T47D (cell line): ENCODE results near the gene KIF16B.
"Not testable (repeated sequence)": the region's sequence is repeated elsewhere in the genome, so short reads cannot be mapped to it uniquely, and the experiment has no call there.

Experiments
- DNase-seq, 2 experiments: peaks; one replicate each; pipeline versions ENCODE4 v3.0.0 to v3.0.0-alpha.2; 2011 to 2012; ENCODE audit warnings: low read depth in 1 of 2, low spot score in 1 of 2
- JUND ChIP-seq: IDR thresholded peaks from 2 replicates; pipeline ENCODE4 v1.6.1; 2012; ENCODE audit warnings: low read depth
- in situ Hi-C: cut with HindIII; loops from 2 replicates; pipeline ENCODE4 v1.10.0; 2016; ENCODE audit warnings: low sequenced_read_pairs, low pct_unique_long_range_greater_than_20kb

Gene KIF16B

GRCh38 chr20:16607364-16608276 is 34.4 kb upstream of the KIF16B start:
- no peak for DNase-seq
- TF ChIP-seq JUND = no peak
- in situ Hi-C loops = no loop called here

- DNase-seq = no peak
- TF ChIP-seq JUND = no peak
- in situ Hi-C loops = no loop called here
These were observed 33.3 kb upstream of the KIF16B start for GRCh38 chr20:16606468-16607070.

- no peak for TF ChIP-seq JUND
- DNase-seq = no peak
- in situ Hi-C loops = no loop called here
These were observed 27.8 kb upstream of the KIF16B start for GRCh38 chr20:16601047-16601446.

- no peak for TF ChIP-seq JUND
- in situ Hi-C loops = no loop called here
- no peak for DNase-seq
These were observed 26.0 kb upstream of the KIF16B start for GRCh38 chr20:16599257-16599656.

GRCh38 chr20:16596991-16597390 is 23.7 kb upstream of the KIF16B start:
- no peak for TF ChIP-seq JUND
- in situ Hi-C loops = no loop called here
- no peak for DNase-seq

GRCh38 chr20:16596404-16596803 is 23.2 kb upstream of the KIF16B start:
- not testable (repeated sequence) for DNase-seq

GRCh38 chr20:16595376-16595775 is 22.1 kb upstream of the KIF16B start:
- in situ Hi-C loops = no loop called here
- TF ChIP-seq JUND = no peak
- DNase-seq = no peak

More at GRCh38 chr20:16596404-16596803, 23.2 kb upstream of the KIF16B start:
- in situ Hi-C loops = not testable (repeated sequence)

- no peak for TF ChIP-seq JUND
- in situ Hi-C loops = no loop called here
- DNase-seq = no peak
These were observed 16.9 kb upstream of the KIF16B start for GRCh38 chr20:16590041-16590633.

- in situ Hi-C loops = no loop called here
- DNase-seq = no peak
- TF ChIP-seq JUND = no peak
These were observed 16.4 kb upstream of the KIF16B start for GRCh38 chr20:16589623-16590022.

- TF ChIP-seq JUND = no peak
- in situ Hi-C loops = no loop called here
- no peak for DNase-seq
These were observed 15.0 kb upstream of the KIF16B start for GRCh38 chr20:16588241-16588640.

GRCh38 chr20:16587066-16587465 is 13.8 kb upstream of the KIF16B start:
- no peak for TF ChIP-seq JUND
- in situ Hi-C loops = no loop called here
- no peak for DNase-seq

GRCh38 chr20:16583474-16583873 is 10.2 kb upstream of the KIF16B start:
- no peak for DNase-seq
- TF ChIP-seq JUND = no peak
- in situ Hi-C loops = no loop called here

- no peak for TF ChIP-seq JUND
- in situ Hi-C loops = no loop called here
- DNase-seq = no peak
These were observed 8.0 kb upstream of the KIF16B start for GRCh38 chr20:16581241-16581640.

GRCh38 chr20:16580620-16581019 is 7.4 kb upstream of the KIF16B start:
- TF ChIP-seq JUND = no peak
- no peak for DNase-seq
- in situ Hi-C loops = no loop called here
